Neuronal stem cell (in vitro differentiated cells): ENCODE results near the gene TSR3.
A peak's percentile ranks its signal among the peaks of the same experiment; 100 is the strongest.

Experiments used
- DNase-seq: peaks from one replicate; pipeline ENCODE4 v3.0.0-alpha.2; 2013; ENCODE audit warnings: low spot score
- H2AFZ ChIP-seq: one replicate; pipeline ENCODE4 v1.6.1; 2013; ENCODE audit warnings: mild to moderate bottlenecking, low read length, inconsistent platforms
- H2AK5ac ChIP-seq: 2 replicates; pipeline ENCODE4 v1.6.1; 2013; ENCODE audit warnings: low read depth, mild to moderate bottlenecking, inconsistent platforms, low read length, moderate library complexity, mixed read lengths
- H2BK120ac ChIP-seq: 2 replicates; pipeline ENCODE4 v1.6.1; 2013; ENCODE audit warnings: low read depth, mild to moderate bottlenecking, inconsistent platforms, low read length, moderate library complexity, mixed read lengths
- H2BK12ac ChIP-seq: one replicate; pipeline ENCODE4 v1.6.1; 2013; ENCODE audit warnings: low read length, inconsistent platforms
- H2BK15ac ChIP-seq: 2 replicates; pipeline ENCODE4 v1.6.1; 2013; ENCODE audit warnings: mild to moderate bottlenecking, low read length, inconsistent platforms, mixed read lengths
- H2BK5ac ChIP-seq: one replicate; pipeline ENCODE4 v1.6.1; 2013; ENCODE audit warnings: inconsistent platforms, mild to moderate bottlenecking, low read length, moderate library complexity
- H3K14ac ChIP-seq: one replicate; pipeline ENCODE4 v1.6.1; 2013; ENCODE audit warnings: low read length, inconsistent platforms
- H3K18ac ChIP-seq: 2 replicates; pipeline ENCODE4 v1.6.1; 2013; ENCODE audit warnings: low read length, inconsistent platforms
- H3K23ac ChIP-seq: 2 replicates; pipeline ENCODE4 v1.6.1; 2013; ENCODE audit warnings: low read depth, mild to moderate bottlenecking, mixed read lengths, low read length, inconsistent platforms; ENCODE audit not compliant: poor library complexity
- H3K27ac ChIP-seq: replicated peaks from 3 replicates; pipeline ENCODE4 v1.5.1; 2013; ENCODE audit warnings: low read length, inconsistent platforms
- H3K27me3 ChIP-seq, 3 experiments: 2 replicates each; pipeline ENCODE4 v1.6.1; 2013; ENCODE audit warnings: low read length in 3 of 3, mild to moderate bottlenecking in 2 of 3, inconsistent platforms in 1 of 3, low read depth in 1 of 3, mixed read lengths in 1 of 3, moderate library complexity in 1 of 3; ENCODE audit not compliant: control insufficient read depth in 3 of 3, insufficient read depth in 3 of 3
- H3K36me3 ChIP-seq, 2 donors: replicated peaks in 1 of 2; 2 replicates each; pipeline ENCODE4 v1.6.1; 2013; ENCODE audit warnings: low read length in 2 of 2; ENCODE audit not compliant: control insufficient read depth in 2 of 2, insufficient read depth in 2 of 2
- H3K4ac ChIP-seq: 2 replicates; pipeline ENCODE4 v1.6.1; 2013; ENCODE audit warnings: inconsistent platforms, mild to moderate bottlenecking, low read length, moderate library complexity
- H3K4me1 ChIP-seq, 2 donors: 1 replicate in 1 of 2; 2 replicates in 1 of 2; pipeline ENCODE4 v1.6.1; 2013; ENCODE audit warnings: low read length in 2 of 2, low read depth in 1 of 2; ENCODE audit not compliant: control insufficient read depth in 2 of 2, insufficient read depth in 1 of 2
- H3K4me2 ChIP-seq: one replicate; pipeline ENCODE4 v1.6.1; 2013; ENCODE audit warnings: mild to moderate bottlenecking, low read length, inconsistent platforms; ENCODE audit not compliant: insufficient read depth, poor library complexity, severe bottlenecking
- H3K4me3 ChIP-seq, 2 donors: 2 replicates each; pipeline ENCODE4 v1.5.1; 2013; ENCODE audit warnings: low read length in 2 of 2, mild to moderate bottlenecking in 2 of 2, inconsistent platforms in 1 of 2, moderate library complexity in 1 of 2
- H3K79me1 ChIP-seq: one replicate; pipeline ENCODE4 v1.6.1; 2013; ENCODE audit warnings: low read depth, mild to moderate bottlenecking, inconsistent platforms, low read length, moderate library complexity
- H3K9ac ChIP-seq: one replicate; pipeline ENCODE4 v1.6.1; 2013; ENCODE audit warnings: mild to moderate bottlenecking, low read depth, low read length, inconsistent platforms; ENCODE audit not compliant: poor library complexity
- H3K9me3 ChIP-seq, 2 donors: replicated peaks in 1 of 2; 2 replicates each; pipeline versions ENCODE3 to v1.6.1; 2013; ENCODE audit warnings: low read length in 2 of 2, mild to moderate bottlenecking in 2 of 2, inconsistent platforms in 1 of 2, low read depth in 1 of 2, mixed read lengths in 1 of 2, moderate library complexity in 1 of 2; ENCODE audit not compliant: control insufficient read depth in 2 of 2, insufficient read depth in 1 of 2
- H4K8ac ChIP-seq: one replicate; pipeline ENCODE4 v1.6.1; 2013; ENCODE audit warnings: low read depth, mild to moderate bottlenecking, inconsistent platforms, low read length, moderate library complexity
- H4K91ac ChIP-seq: one replicate; pipeline ENCODE4 v1.6.1; 2013; ENCODE audit warnings: low read length, low read depth, mild to moderate bottlenecking, inconsistent platforms; ENCODE audit not compliant: poor library complexity
- WGBS, 2 donors: extraction: QIAGEN DNeasy Blood & Tissue Kit; methylation state at CpG; one replicate each; pipeline ENCODE4 v1.1.7; 2013; ENCODE audit warnings: missing lambda C conversion rate in 2 of 2, mixed read lengths in 1 of 2; ENCODE audit not compliant: insufficient read length in 2 of 2, insufficient replicate concordance in 1 of 2; ENCODE audit errors: extremely low coverage in 2 of 2; 5-methylcytosine and 5-hydroxymethylcytosine counted together

Gene TSR3

DNA sequence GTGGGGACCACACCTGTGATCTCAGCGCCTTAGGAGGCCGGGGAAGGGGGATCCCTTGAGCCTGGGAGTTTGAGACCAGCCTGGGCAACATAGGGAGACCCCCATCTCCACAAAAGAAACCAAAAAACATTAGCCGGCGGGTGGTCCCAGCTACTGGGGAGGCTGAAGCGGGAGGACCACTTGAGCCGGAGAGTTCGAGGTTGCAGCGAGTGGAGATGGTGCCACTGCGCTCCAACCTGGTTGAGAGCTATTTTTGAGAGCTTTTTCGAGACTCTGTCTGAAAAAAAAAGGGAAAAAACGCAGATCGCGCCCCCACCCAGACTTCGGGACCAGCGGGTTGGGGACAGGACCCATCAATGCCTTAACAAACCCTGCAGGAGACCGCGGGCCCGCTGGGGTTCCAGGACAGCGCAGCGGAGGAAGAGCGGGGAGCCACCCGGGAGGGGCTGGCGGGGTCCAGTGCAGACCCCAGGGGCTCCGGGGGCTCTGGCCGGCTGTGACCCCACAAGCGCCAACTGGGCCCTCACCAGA lies 19.0 kb downstream of the TSR3 start:
- Histone ChIP-seq H2BK15ac (peak overlapping the region; percentile 99), H3K27ac (no peak overlapping the region), H2BK12ac (peak overlapping the region; percentile 93), H3K9ac (peak overlapping the region; percentile 21), H4K8ac (no peak overlapping the region), H3K36me3 (no peaks in the 10 kb centered on the region), H3K4me3 (no peak overlapping the region), H4K91ac (no peak overlapping the region), H3K18ac (peak overlapping the region; percentile 91), H3K9me3 (peaks cover 7 to 9% of the 10 kb centered on the region in 2 donors), H3K4me1 (peaks cover 20 to 56% of the 10 kb centered on the region in 2 donors), H3K27me3 (peaks cover 6 to 58% (median 29%) of the 10 kb centered on the region in 3 experiments), H3K79me1 (peaks cover 1% of the 10 kb centered on the region), H2BK5ac (no peak overlapping the region), H2BK120ac (peak overlapping the region; percentile 47), H3K4ac (no peak overlapping the region), H2AFZ (peak overlapping the region; percentile 82), H3K4me2 (peak overlapping the region; percentile 57), H3K23ac (peak overlapping the region; percentile 95), H3K14ac (peak overlapping the region; percentile 56), H2AK5ac (peak overlapping the region; percentile 98)
- DNase-seq, result no peak
- WGBS, 2 donors, result no CpG with 5 or more reads among the region's 26 CpGs

DNA sequence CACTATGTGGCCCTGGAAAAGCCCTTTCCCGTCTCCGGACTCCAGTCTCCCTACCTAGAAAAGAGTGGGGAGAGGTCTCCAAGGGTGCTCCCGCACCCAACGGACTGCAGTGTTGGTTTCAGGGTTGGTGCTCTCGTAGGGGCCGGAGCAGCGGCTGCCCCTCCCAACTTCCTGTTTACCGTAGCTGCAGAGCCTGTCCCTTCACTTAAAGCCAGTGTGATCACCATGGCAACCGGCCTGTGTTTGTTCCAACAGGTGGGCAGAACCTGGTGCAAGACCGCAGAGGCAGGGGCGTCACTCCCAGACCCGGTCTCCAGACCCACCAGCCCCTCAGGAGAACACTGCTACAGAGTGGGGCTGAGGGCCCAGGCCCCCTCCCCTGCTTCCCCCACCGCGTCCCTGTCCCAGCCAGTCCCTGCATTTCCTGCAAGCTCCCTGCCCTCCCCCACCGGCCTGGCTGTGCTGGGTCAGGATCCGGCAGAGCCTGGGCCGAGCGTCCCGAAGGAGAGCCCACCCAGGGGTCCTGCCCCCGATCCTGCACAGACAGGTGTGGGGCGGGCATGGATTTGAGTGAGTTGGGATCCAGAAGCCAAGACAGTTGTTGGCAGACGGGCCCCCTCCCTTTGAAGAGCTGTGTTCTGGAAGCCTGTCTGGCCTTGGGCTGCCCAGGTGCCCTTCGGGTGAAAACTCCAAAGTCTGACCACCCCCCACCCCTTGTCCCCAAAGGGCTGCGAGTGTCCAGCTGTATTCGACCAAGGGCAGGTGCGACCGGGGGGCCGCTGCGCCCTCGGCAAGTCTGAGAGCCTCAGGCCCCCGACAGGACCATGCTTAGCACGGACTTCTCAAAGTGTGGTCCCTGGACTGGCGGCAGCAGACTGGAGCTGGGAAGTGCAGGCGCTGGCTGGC lies 19.7 kb downstream of the TSR3 start:
- peaks cover 7 to 9% of the 10 kb centered on the region in 2 donors for H3K9me3 ChIP-seq
- H3K9ac ChIP-seq, result no peak overlapping the region
- H3K79me1 ChIP-seq, result peaks cover 1% of the 10 kb centered on the region
- H2BK5ac ChIP-seq, result no peak overlapping the region
- H2BK120ac ChIP-seq, result no peak overlapping the region
- no peak for DNase-seq
- peak overlapping the region; percentile 99 for H2BK15ac ChIP-seq
- H2BK12ac ChIP-seq, result peak overlapping the region; percentile 93
- no CpG with 5 or more reads among the region's 34 CpGs for WGBS, 2 donors
- peaks cover 6 to 58% (median 29%) of the 10 kb centered on the region in 3 experiments for H3K27me3 ChIP-seq
- no peak overlapping the region for H3K4ac ChIP-seq
- peak overlapping the region; percentile 48 for H3K4me2 ChIP-seq
- H3K18ac ChIP-seq, result peak overlapping the region; percentile 81
- no peak overlapping the region for H3K27ac ChIP-seq
- peak overlapping the region; percentile 82 for H2AFZ ChIP-seq
- no peak overlapping the region for H4K91ac ChIP-seq
- peaks cover 26 to 55% of the 10 kb centered on the region in 2 donors for H3K4me1 ChIP-seq
- H3K14ac ChIP-seq, result peak overlapping the region; percentile 31
- peak overlapping the region; percentile 83 for H3K23ac ChIP-seq
- peak overlapping the region; percentile 32 to 47 for H3K4me3 ChIP-seq
- H2AK5ac ChIP-seq, result peak overlapping the region; percentile 71
- H3K36me3 ChIP-seq, result no peaks in the 10 kb centered on the region
- no peak overlapping the region for H4K8ac ChIP-seq

DNA sequence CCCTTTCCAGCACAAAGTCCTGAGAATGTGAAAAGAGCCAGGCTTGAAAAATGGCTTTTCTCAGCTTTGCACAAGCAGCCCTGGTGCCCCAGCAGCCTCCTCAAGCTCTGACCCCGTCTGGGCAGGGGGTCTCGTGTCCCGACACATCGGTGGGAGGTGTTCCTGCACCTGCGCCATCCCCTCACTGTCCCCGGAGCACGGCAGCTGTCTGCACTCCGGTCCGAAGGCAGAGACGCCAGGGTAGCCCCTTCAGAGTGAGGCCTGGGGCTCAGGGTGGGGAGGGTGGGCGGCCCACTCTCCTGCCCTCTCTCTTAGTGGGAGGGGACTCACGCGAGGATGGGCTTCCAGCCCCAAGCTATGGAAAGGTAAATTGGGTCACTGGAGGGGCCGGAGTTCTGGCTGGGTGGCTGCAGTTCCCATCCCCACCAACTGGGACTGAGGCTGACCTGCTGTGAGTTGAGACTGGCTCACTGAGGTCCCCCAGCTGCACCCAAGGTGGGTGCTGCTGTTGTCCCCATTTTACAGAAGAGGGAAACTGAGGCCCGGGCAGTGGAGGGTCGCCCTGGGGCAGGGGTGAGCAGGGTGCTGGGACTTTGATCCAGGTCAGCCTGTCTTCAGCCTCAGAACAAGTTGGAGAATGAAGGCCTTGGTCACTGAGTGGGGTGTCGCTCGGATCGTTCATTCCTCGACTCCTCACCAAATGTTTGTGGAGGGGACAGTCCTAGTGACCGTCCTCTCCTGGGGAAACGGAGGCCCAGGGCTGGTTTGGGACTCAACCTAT lies 20.6 kb downstream of the TSR3 start:
- Histone ChIP-seq H2BK120ac (no peak overlapping the region), H2BK15ac (peak overlapping the region; percentile 84), H3K14ac (no peak overlapping the region), H3K79me1 (peaks cover 1% of the 10 kb centered on the region), H3K23ac (no peak overlapping the region), H3K18ac (peak overlapping the region; percentile 53), H3K4ac (no peak overlapping the region), H3K27ac (no peak overlapping the region), H3K9ac (no peak overlapping the region), H2BK12ac (peak overlapping the region; percentile 93), H4K91ac (no peak overlapping the region), H3K4me3 (peak overlapping the region in 1 of 2 donors; percentile 32), H3K9me3 (peaks cover 7 to 9% of the 10 kb centered on the region in 2 donors), H2AFZ (peak overlapping the region; percentile 82), H2AK5ac (peak overlapping the region; percentile 71), H3K27me3 (peaks cover 6 to 51% (median 29%) of the 10 kb centered on the region in 3 experiments), H2BK5ac (no peak overlapping the region), H3K4me1 (peaks cover 24 to 47% of the 10 kb centered on the region in 2 donors), H4K8ac (no peak overlapping the region), H3K36me3 (no peaks in the 10 kb centered on the region), H3K4me2 (no peak overlapping the region)
- WGBS, 2 donors, result no CpG with 5 or more reads among the region's 22 CpGs
- no peak for DNase-seq
